ENCODE measurements around the gene PRMT7. TPM values are rescaled to one million over a fixed set of nuclear protein-coding genes. Genes with fewer than 3 reads are reported as not detected.

The PRMT7 gene
- total RNA-seq (57.9 TPM), polyA plus RNA-seq (65.5 TPM)
- long read RNA-seq, donor 1, partial matches to known transcripts, result 18 of 19 reads
- long read RNA-seq, donor 1, other reads (novel, unspliced or antisense), result 0 of 19 reads
- long read RNA-seq, donor 2, result 0 reads
- long read RNA-seq, donor 3, transcript PRMT7-224 (3 exons, 1,848 nt), result major isoform, 50 of 379 reads
- long read RNA-seq, donor 3, partial matches to known transcripts, result 197 of 379 reads
- long read RNA-seq, donor 3, other reads (novel, unspliced or antisense), result 130 of 379 reads
- long read RNA-seq, donor 4, transcript PRMT7-224 (3 exons, 1,848 nt), result major isoform, 6 of 6 reads
- long read RNA-seq, donor 4, partial matches to known transcripts, result 0 of 6 reads
- long read RNA-seq, donor 4, other reads (novel, unspliced or antisense), result 0 of 6 reads
- long read RNA-seq, donor 5, transcript PRMT7-224 (3 exons, 1,848 nt), result major isoform, 22 of 24 reads
- long read RNA-seq, donor 5, partial matches to known transcripts, result 0 of 24 reads
- long read RNA-seq, donor 5, other reads (novel, unspliced or antisense), result 0 of 24 reads
- long read RNA-seq, donor 6, partial matches to known transcripts, result 0 of 4 reads
- long read RNA-seq, donor 6, other reads (novel, unspliced or antisense), result 0 of 4 reads
- long read RNA-seq, donor 7, transcript PRMT7-224 (3 exons, 1,848 nt), result major isoform, 9 of 10 reads
- long read RNA-seq, donor 7, partial matches to known transcripts, result 0 of 10 reads
- long read RNA-seq, donor 7, other reads (novel, unspliced or antisense), result 0 of 10 reads
- long read RNA-seq, donor 8, partial matches to known transcripts, result 34 of 38 reads
- long read RNA-seq, donor 8, other reads (novel, unspliced or antisense), result 0 of 38 reads
- long read RNA-seq, donor 9, transcript PRMT7-224 (3 exons, 1,848 nt), result major isoform, 13 of 110 reads
- long read RNA-seq, donor 9, partial matches to known transcripts, result 97 of 110 reads
- long read RNA-seq, donor 9, other reads (novel, unspliced or antisense), result 0 of 110 reads
- long read RNA-seq, donor 10, transcript PRMT7-224 (3 exons, 1,848 nt), result major isoform, 8 of 137 reads
- long read RNA-seq, donor 10, partial matches to known transcripts, result 129 of 137 reads
- long read RNA-seq, donor 10, other reads (novel, unspliced or antisense), result 0 of 137 reads

GRCh38 chr16:68310774-68311511, at the start of gene PRMT7, which contains the start of gene SLC7A6OS:
PRMT7 (plus strand) TSS chr16:68311019; CDS start chr16:68315980, 4,961 bp downstream.
SLC7A6OS (minus strand) TSS chr16:68310946; CDS start chr16:68310926, 20 bp downstream.
- peak in 8 of 9 donors; percentile 87 to 97 (median 92) for DNase-seq (ENCODE audit: low read depth in 6 of 9, low spot score in 9 of 9)
- Histone ChIP-seq H3K36me3 (ENCODE audit: control insufficient read depth in 2 of 2, insufficient read depth in 2 of 2, low read length in 1 of 2) (peaks cover 35 to 59% of the 10 kb centered on the region in 2 donors), H3K4me1 (ENCODE audit: control insufficient read depth in 2 of 2, insufficient read depth in 2 of 2, low read length in 2 of 2) (peaks cover 23 to 36% of the 10 kb centered on the region in 2 donors), H3K4me3 (ENCODE audit: low read length in 2 of 2) (peak within 1 kb of the TSS; percentile 75 to 99), H3K27me3 (ENCODE audit: control insufficient read depth in 2 of 2, insufficient read depth in 1 of 2, low read length in 1 of 2) (no peaks in the 10 kb centered on the region), H3K9me3 (ENCODE audit: control insufficient read depth in 2 of 2, insufficient read depth in 1 of 2, low read length in 1 of 2) (no peaks in the 10 kb centered on the region), H3K27ac (ENCODE audit: low read depth in 1 of 2, low read length in 1 of 2) (peak within 1 kb of the TSS; percentile 92 to 94)
- under 1% methylated on average over 62 of the region's 62 CpGs for WGBS

GRCh38 chr16:68263559-68264127, 47.2 kb upstream of the PRMT7 start:
- peaks cover 23 to 35% of the 10 kb centered on the region in 2 donors for H3K36me3 ChIP-seq (ENCODE audit: control insufficient read depth in 2 of 2, insufficient read depth in 2 of 2, low read length in 1 of 2)
- peaks cover 1 to 4% of the 10 kb centered on the region in 2 donors for H3K9me3 ChIP-seq (ENCODE audit: control insufficient read depth in 2 of 2, insufficient read depth in 1 of 2, low read length in 1 of 2)
- H3K27ac ChIP-seq (ENCODE audit: low read depth in 1 of 2, low read length in 1 of 2), result peak overlapping the region; percentile 90 to 94
- peaks cover 44 to 79% of the 10 kb centered on the region in 2 donors for H3K4me1 ChIP-seq (ENCODE audit: control insufficient read depth in 2 of 2, insufficient read depth in 2 of 2, low read length in 2 of 2)
- no peak for DNase-seq (ENCODE audit: low read depth in 6 of 9, low spot score in 9 of 9)
- peak overlapping the region; percentile 68 to 99 for H3K4me3 ChIP-seq (ENCODE audit: low read length in 2 of 2)
- H3K27me3 ChIP-seq (ENCODE audit: control insufficient read depth in 2 of 2, insufficient read depth in 1 of 2, low read length in 1 of 2), result no peaks in the 10 kb centered on the region
- WGBS, result 43% methylated on average over 11 of the region's 11 CpGs

- Histone ChIP-seq H3K4me1 (ENCODE audit: control insufficient read depth in 2 of 2, insufficient read depth in 2 of 2, low read length in 2 of 2) (peaks cover 40 to 76% of the 10 kb centered on the region in 2 donors), H3K27me3 (ENCODE audit: control insufficient read depth in 2 of 2, insufficient read depth in 1 of 2, low read length in 1 of 2) (no peaks in the 10 kb centered on the region), H3K4me3 (ENCODE audit: low read length in 2 of 2) (peak within 1 kb of the TSS; percentile 68 to 99), H3K36me3 (ENCODE audit: control insufficient read depth in 2 of 2, insufficient read depth in 2 of 2, low read length in 1 of 2) (peaks cover 18 to 31% of the 10 kb centered on the region in 2 donors), H3K27ac (ENCODE audit: low read depth in 1 of 2, low read length in 1 of 2) (peak within 1 kb of the TSS; percentile 90 to 94), H3K9me3 (ENCODE audit: control insufficient read depth in 2 of 2, insufficient read depth in 1 of 2, low read length in 1 of 2) (peaks cover 0 to 3% of the 10 kb centered on the region in 2 donors)
- DNase-seq (ENCODE audit: low read depth in 6 of 9, low spot score in 9 of 9), result peak in 3 of 9 donors; percentile 72 to 88 (median 80)
- under 1% methylated on average over 123 of the region's 123 CpGs for WGBS
These were observed 46.4 kb upstream of the PRMT7 start, which contains the start of gene SLC7A6 for GRCh38 chr16:68264128-68265077. SLC7A6 (plus strand) TSS chr16:68264526; CDS start chr16:68274727, 10,201 bp downstream.

- no peaks in the 10 kb centered on the region for H3K27me3 ChIP-seq (ENCODE audit: control insufficient read depth in 2 of 2, insufficient read depth in 1 of 2, low read length in 1 of 2)
- H3K4me1 ChIP-seq (ENCODE audit: control insufficient read depth in 2 of 2, insufficient read depth in 2 of 2, low read length in 2 of 2), result peaks cover 40 to 76% of the 10 kb centered on the region in 2 donors
- peak overlapping the region; percentile 78 to 94 for H3K27ac ChIP-seq (ENCODE audit: low read depth in 1 of 2, low read length in 1 of 2)
- H3K36me3 ChIP-seq (ENCODE audit: control insufficient read depth in 2 of 2, insufficient read depth in 2 of 2, low read length in 1 of 2), result peaks cover 11 to 29% of the 10 kb centered on the region in 2 donors
- peak overlapping the region; percentile 68 to 99 for H3K4me3 ChIP-seq (ENCODE audit: low read length in 2 of 2)
- DNase-seq (ENCODE audit: low read depth in 6 of 9, low spot score in 9 of 9), result peak in 1 of 9 donors; percentile 70
- WGBS, result 8% methylated on average over 23 of the region's 23 CpGs
- no peaks in the 10 kb centered on the region for H3K9me3 ChIP-seq (ENCODE audit: control insufficient read depth in 2 of 2, insufficient read depth in 1 of 2, low read length in 1 of 2)
These were observed 45.5 kb upstream of the PRMT7 start for GRCh38 chr16:68265078-68265920.

GRCh38 chr16:68267612-68268405, 43.0 kb upstream of the PRMT7 start:
- Histone ChIP-seq H3K4me1 (ENCODE audit: control insufficient read depth in 2 of 2, insufficient read depth in 2 of 2, low read length in 2 of 2) (peaks cover 45 to 77% of the 10 kb centered on the region in 2 donors), H3K27me3 (ENCODE audit: control insufficient read depth in 2 of 2, insufficient read depth in 1 of 2, low read length in 1 of 2) (no peaks in the 10 kb centered on the region), H3K9me3 (ENCODE audit: control insufficient read depth in 2 of 2, insufficient read depth in 1 of 2, low read length in 1 of 2) (no peaks in the 10 kb centered on the region), H3K36me3 (ENCODE audit: control insufficient read depth in 2 of 2, insufficient read depth in 2 of 2, low read length in 1 of 2) (peaks cover 17 to 44% of the 10 kb centered on the region in 2 donors), H3K4me3 (ENCODE audit: low read length in 2 of 2) (no peak overlapping the region), H3K27ac (ENCODE audit: low read depth in 1 of 2, low read length in 1 of 2) (peak overlapping the region in 1 of 2 donors; percentile 31)
- no peak for DNase-seq (ENCODE audit: low read depth in 6 of 9, low spot score in 9 of 9)
- 94% methylated on average over 6 of the region's 6 CpGs for WGBS

- 97% methylated on average over 4 of the region's 4 CpGs for WGBS
- peaks cover 28 to 64% of the 10 kb centered on the region in 2 donors for H3K36me3 ChIP-seq (ENCODE audit: control insufficient read depth in 2 of 2, insufficient read depth in 2 of 2, low read length in 1 of 2)
- H3K9me3 ChIP-seq (ENCODE audit: control insufficient read depth in 2 of 2, insufficient read depth in 1 of 2, low read length in 1 of 2), result peaks cover 1 to 2% of the 10 kb centered on the region in 2 donors
- H3K27ac ChIP-seq (ENCODE audit: low read depth in 1 of 2, low read length in 1 of 2), result peak overlapping the region; percentile 60 to 64
- H3K4me3 ChIP-seq (ENCODE audit: low read length in 2 of 2), result no peak overlapping the region
- H3K4me1 ChIP-seq (ENCODE audit: control insufficient read depth in 2 of 2, insufficient read depth in 2 of 2, low read length in 2 of 2), result peaks cover 60 to 86% of the 10 kb centered on the region in 2 donors
- no peaks in the 10 kb centered on the region for H3K27me3 ChIP-seq (ENCODE audit: control insufficient read depth in 2 of 2, insufficient read depth in 1 of 2, low read length in 1 of 2)
- no peak for DNase-seq (ENCODE audit: low read depth in 6 of 9, low spot score in 9 of 9)
These were observed 41.0 kb upstream of the PRMT7 start for GRCh38 chr16:68269793-68270192.

Measured in thymus (tissue), 14 donors.